CD4-positive, alpha-beta T cell treated with Interleukin-10 for 1 hour (primary cell): Measurements from ENCODE around the gene TFPI2.

Experiments used
- DNase-seq: peaks from one replicate; pipeline ENCODE4 v3.0.0-alpha.2; 2020

Gene TFPI2

GRCh38 chr7:93902777-93903423 is 12.3 kb upstream of the TFPI2 start:
- DNase-seq: no peak

GRCh38 chr7:93897680-93898079 is 7.1 kb upstream of the TFPI2 start:
- no peak for DNase-seq

GRCh38 chr7:93895859-93896600 is 5.5 kb upstream of the TFPI2 start:
- no peak for DNase-seq

- DNase-seq: no peak
Measured at GRCh38 chr7:93894966-93895640, 4.5 kb upstream of the TFPI2 start.

- no peak for DNase-seq
Measured at GRCh38 chr7:93894426-93894825, 3.9 kb upstream of the TFPI2 start.

GRCh38 chr7:93890041-93890463 is 501 bp downstream of the TFPI2 start:
- no peak for DNase-seq

- DNase-seq: no peak
Measured at GRCh38 chr7:93889261-93889660, 1.3 kb downstream of the TFPI2 start.

- DNase-seq: no peak
Measured at GRCh38 chr7:93884541-93884940, 6.0 kb downstream of the TFPI2 start.

GRCh38 chr7:93883917-93884345 is 6.6 kb downstream of the TFPI2 start:
- no peak for DNase-seq

- DNase-seq: no peak
Measured at GRCh38 chr7:93883078-93883916, 7.3 kb downstream of the TFPI2 start.

- no peak for DNase-seq
Measured at GRCh38 chr7:93882468-93882867, 8.1 kb downstream of the TFPI2 start.

- no peak for DNase-seq
Measured at GRCh38 chr7:93879356-93879755, 11.2 kb downstream of the TFPI2 start.

GRCh38 chr7:93877742-93878141 is 12.8 kb downstream of the TFPI2 start:
- no peak for DNase-seq

- DNase-seq: no peak
Measured at GRCh38 chr7:93873998-93874574, 16.5 kb downstream of the TFPI2 start.

GRCh38 chr7:93866886-93867285 is 23.7 kb downstream of the TFPI2 start:
- DNase-seq: no peak

GRCh38 chr7:93862651-93863050 is 27.9 kb downstream of the TFPI2 start:
- DNase-seq: no peak

GRCh38 chr7:93861325-93861949 is 29.1 kb downstream of the TFPI2 start:
- DNase-seq: no peak

- no peak for DNase-seq
Measured at GRCh38 chr7:93860261-93860660, 30.3 kb downstream of the TFPI2 start.

- DNase-seq: no peak
Measured at GRCh38 chr7:93858857-93859256, 31.7 kb downstream of the TFPI2 start.

- no peak for DNase-seq
Measured at GRCh38 chr7:93856323-93856722, 34.2 kb downstream of the TFPI2 start.

- DNase-seq: no peak
Measured at GRCh38 chr7:93855797-93856196, 34.8 kb downstream of the TFPI2 start.

- DNase-seq: no peak
Measured at GRCh38 chr7:93854480-93854879, 36.1 kb downstream of the TFPI2 start.
